DND-41 (cell line): Measurements from ENCODE around the gene SLC3A2.

ENCODE experiments used
- EZH2 ChIP-seq: IDR thresholded peaks from 3 replicates; pipeline ENCODE4 v1.6.1; 2012; ENCODE audit warnings: borderline replicate concordance, low read depth, mild to moderate bottlenecking, moderate library complexity, low read length, inconsistent platforms; ENCODE audit not compliant: severe bottlenecking
- TF ChIP-seq, protein P1 (sequence below): IDR thresholded peaks from 2 replicates; pipeline ENCODE4 v1.5.1; 2012; ENCODE audit warnings: borderline replicate concordance, low read length, moderate library complexity, mild to moderate bottlenecking; ENCODE audit not compliant: poor library complexity, severe bottlenecking; ENCODE audit errors: extremely low read depth

DNA sequence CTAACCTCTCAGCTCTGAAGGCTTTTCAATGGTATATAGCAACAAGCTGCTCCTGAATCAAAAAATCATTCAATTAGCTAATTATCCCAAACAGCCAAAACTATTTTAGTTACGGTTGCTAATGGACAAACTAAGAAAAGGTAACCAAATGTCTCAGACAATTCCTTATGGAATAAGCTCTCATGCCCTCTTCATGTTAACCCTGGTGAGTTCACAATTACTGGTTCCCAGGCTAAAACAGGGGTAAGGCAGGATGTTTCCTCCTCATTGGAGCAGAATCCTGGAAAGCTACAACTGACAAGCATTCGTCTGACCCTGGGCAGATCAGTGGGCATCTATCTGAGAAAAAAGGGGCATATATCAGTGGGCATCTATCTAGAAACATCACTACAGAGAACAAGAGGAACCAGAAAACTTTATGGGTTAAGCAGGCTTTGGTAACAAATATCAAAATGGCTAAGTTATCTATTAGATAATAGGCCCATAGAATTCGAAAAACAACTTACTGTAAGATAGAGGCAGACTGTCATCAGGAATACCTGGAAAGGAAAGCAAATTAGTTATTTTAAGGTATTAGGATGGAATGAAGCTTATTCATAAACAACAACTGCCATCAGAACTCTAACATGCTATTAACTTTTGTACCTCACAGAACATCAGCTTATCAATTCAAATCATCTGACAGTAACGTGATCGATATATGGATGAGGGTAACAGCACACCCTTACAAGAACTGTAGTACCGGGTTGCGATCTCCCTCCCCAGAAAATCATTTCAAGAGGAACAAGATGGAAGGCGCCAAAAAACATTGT, 26.5 kb upstream of the SLC3A2 start:
- no peak for TF ChIP-seq EZH2
- TF ChIP-seq, protein P1, sequence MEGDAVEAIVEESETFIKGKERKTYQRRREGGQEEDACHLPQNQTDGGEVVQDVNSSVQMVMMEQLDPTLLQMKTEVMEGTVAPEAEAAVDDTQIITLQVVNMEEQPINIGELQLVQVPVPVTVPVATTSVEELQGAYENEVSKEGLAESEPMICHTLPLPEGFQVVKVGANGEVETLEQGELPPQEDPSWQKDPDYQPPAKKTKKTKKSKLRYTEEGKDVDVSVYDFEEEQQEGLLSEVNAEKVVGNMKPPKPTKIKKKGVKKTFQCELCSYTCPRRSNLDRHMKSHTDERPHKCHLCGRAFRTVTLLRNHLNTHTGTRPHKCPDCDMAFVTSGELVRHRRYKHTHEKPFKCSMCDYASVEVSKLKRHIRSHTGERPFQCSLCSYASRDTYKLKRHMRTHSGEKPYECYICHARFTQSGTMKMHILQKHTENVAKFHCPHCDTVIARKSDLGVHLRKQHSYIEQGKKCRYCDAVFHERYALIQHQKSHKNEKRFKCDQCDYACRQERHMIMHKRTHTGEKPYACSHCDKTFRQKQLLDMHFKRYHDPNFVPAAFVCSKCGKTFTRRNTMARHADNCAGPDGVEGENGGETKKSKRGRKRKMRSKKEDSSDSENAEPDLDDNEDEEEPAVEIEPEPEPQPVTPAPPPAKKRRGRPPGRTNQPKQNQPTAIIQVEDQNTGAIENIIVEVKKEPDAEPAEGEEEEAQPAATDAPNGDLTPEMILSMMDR = no peak
